ENCODE measurements around the gene PDGFRA.

Gene PDGFRA

DNA sequence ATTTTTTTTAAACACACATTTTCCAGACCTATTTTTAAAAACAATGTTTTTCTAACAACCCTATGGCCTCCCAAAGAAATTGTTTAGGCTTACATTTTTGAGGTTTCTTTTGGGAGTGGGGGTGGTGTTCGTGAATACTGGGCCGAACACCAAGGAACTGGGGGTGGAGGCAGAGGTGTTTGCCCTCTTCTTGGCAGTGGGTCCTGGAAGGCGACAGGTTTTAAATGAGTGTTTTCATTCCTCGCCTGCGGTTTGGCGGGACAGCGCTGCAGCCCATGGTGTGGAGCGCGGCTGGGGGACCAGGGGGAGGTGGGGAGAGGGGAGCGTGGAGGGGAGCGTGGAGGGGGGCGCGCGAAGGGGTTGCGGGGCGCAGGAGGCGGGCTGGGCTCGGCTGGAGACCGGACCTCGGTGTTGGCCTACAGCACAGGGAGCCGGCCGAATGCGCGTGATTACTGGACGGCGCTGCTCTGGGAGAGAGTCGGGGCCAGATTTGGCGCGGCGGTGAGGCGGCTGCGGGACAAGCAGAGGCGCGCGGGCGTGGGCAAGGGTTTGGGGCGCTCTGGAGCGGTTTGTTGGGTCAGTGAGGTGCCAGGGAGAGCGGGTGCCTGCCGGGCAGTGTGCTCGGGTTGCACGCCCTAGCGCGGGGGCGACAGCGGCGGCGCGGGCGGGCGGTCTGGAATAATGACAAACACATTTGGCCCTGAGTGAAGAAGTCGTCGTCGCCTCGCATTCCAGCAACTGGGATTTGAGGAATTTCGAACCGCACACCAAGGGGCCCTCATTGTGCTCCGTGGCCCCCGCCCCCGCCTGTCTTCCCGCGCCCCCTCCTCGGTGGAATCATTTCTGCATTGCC is 764 bp downstream of the PDGFRA start:
- no peak for ATAC-seq (ENCODE audit: low read depth)
- H3K36me3 ChIP-seq (ENCODE audit: low read depth), result no peaks in the 10 kb centered on the region
- H3K4me3 ChIP-seq (ENCODE audit: severe bottlenecking), result no peak overlapping the region
- H3K27me3 ChIP-seq (ENCODE audit: insufficient read depth, poor library complexity, severe bottlenecking), result peaks cover 69% of the 10 kb centered on the region
- no peak overlapping the region for H3K27ac ChIP-seq (ENCODE audit: poor library complexity, severe bottlenecking)
- no peaks in the 10 kb centered on the region for H3K9me3 ChIP-seq (ENCODE audit: severe bottlenecking)
- DNase-seq (ENCODE audit: low spot score), result peak; percentile 61
- TF ChIP-seq, protein P1, sequence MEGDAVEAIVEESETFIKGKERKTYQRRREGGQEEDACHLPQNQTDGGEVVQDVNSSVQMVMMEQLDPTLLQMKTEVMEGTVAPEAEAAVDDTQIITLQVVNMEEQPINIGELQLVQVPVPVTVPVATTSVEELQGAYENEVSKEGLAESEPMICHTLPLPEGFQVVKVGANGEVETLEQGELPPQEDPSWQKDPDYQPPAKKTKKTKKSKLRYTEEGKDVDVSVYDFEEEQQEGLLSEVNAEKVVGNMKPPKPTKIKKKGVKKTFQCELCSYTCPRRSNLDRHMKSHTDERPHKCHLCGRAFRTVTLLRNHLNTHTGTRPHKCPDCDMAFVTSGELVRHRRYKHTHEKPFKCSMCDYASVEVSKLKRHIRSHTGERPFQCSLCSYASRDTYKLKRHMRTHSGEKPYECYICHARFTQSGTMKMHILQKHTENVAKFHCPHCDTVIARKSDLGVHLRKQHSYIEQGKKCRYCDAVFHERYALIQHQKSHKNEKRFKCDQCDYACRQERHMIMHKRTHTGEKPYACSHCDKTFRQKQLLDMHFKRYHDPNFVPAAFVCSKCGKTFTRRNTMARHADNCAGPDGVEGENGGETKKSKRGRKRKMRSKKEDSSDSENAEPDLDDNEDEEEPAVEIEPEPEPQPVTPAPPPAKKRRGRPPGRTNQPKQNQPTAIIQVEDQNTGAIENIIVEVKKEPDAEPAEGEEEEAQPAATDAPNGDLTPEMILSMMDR (IDR thresholded peaks at IDR 0.05; ENCODE audit: poor library complexity, severe bottlenecking), result no peak
- peaks cover 3% of the 10 kb centered on the region for H3K4me1 ChIP-seq (ENCODE audit: insufficient read depth, poor library complexity, severe bottlenecking)

- ATAC-seq (ENCODE audit: low read depth) (no peak), DNase-seq (ENCODE audit: low spot score) (peak; percentile 56)
- Histone ChIP-seq H3K27me3 (ENCODE audit: insufficient read depth, poor library complexity, severe bottlenecking) (peaks cover 69% of the 10 kb centered on the region), H3K4me3 (ENCODE audit: severe bottlenecking) (no peak overlapping the region), H3K27ac (ENCODE audit: poor library complexity, severe bottlenecking) (no peak overlapping the region), H3K4me1 (ENCODE audit: insufficient read depth, poor library complexity, severe bottlenecking) (peaks cover 3% of the 10 kb centered on the region), H3K9me3 (ENCODE audit: severe bottlenecking) (no peaks in the 10 kb centered on the region), H3K36me3 (ENCODE audit: low read depth) (no peaks in the 10 kb centered on the region)
- TF ChIP-seq, protein P1 (IDR thresholded peaks at IDR 0.05; ENCODE audit: poor library complexity, severe bottlenecking), result no peak
These were observed 1.7 kb downstream of the PDGFRA start for GRCh38 chr4:54230484-54231418.

DNA sequence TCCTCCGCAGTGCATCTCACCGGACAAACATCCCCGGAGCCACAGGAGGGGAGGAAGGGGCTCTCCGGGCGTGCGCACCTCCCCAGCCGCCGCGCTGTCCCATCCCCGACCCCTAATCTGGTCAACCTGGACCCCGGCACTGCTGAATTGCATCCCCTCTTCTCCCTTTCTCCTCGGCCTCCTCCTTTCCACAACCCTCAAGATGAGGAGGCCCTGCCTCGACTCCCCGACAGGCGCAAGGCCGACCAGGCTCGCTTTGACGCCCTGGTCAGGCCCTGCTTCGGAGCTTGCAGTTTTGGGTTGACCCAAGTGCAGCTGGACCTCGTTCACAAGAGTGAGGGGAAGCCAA is 2.3 kb downstream of the PDGFRA start:
- Histone ChIP-seq H3K4me1 (ENCODE audit: insufficient read depth, poor library complexity, severe bottlenecking) (peaks cover 2% of the 10 kb centered on the region), H3K4me3 (ENCODE audit: severe bottlenecking) (no peak overlapping the region), H3K27me3 (ENCODE audit: insufficient read depth, poor library complexity, severe bottlenecking) (peaks cover 67% of the 10 kb centered on the region), H3K36me3 (ENCODE audit: low read depth) (no peaks in the 10 kb centered on the region), H3K27ac (ENCODE audit: poor library complexity, severe bottlenecking) (no peak overlapping the region), H3K9me3 (ENCODE audit: severe bottlenecking) (no peaks in the 10 kb centered on the region)
- ATAC-seq (ENCODE audit: low read depth) (no peak), DNase-seq (ENCODE audit: low spot score) (peak; percentile 45)
- TF ChIP-seq, protein P1 (IDR thresholded peaks at IDR 0.05; ENCODE audit: poor library complexity, severe bottlenecking), result no peak

DNA sequence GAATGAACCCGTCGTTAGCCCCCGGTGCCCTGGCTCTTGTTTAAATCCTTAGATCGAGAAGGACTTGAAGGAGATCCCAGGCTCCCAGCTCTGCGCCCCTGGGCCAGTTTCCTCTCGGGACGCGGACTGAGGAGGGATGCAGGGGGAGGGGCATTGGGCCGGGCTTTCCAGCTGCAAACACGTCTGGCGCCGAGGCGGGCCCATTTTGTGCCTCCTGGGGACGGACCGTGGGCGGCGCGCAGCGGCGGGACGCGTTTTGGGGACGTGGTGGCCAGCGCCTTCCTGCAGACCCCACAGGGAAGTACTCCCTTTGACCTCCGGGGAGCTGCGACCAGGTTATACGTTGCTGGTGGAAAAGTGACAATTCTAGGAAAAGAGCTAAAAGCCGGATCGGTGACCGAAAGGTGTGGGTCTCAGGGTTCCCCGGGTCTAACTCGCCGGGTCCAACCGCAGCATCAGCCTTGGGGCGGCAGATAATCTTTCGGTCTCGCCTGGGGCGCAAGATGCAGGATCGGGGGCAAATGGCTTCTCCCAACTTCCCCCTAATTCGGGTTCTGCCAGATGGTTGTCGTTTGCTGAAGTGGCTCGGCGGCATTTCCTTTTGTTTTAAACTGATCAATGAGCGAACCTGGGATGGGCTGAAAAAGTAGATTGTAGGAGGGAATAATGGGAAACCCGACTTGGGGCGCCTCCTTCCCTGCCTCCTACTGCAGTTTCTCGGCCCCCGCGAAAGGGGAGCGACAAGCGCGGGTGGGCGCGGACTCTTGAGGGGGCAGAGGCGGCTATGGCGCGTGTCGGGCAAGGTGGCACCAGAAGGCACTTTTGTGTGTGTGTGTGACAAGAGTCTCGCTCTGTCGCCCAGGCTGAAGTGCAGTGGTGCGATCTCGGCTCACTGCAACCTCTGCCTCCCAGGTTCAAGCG is 2.9 kb downstream of the PDGFRA start:
- no peaks in the 10 kb centered on the region for H3K4me1 ChIP-seq (ENCODE audit: insufficient read depth, poor library complexity, severe bottlenecking)
- H3K4me3 ChIP-seq (ENCODE audit: severe bottlenecking), result no peak overlapping the region
- H3K27me3 ChIP-seq (ENCODE audit: insufficient read depth, poor library complexity, severe bottlenecking), result peaks cover 61% of the 10 kb centered on the region
- no peaks in the 10 kb centered on the region for H3K9me3 ChIP-seq (ENCODE audit: severe bottlenecking)
- TF ChIP-seq, protein P1 (IDR thresholded peaks at IDR 0.05; ENCODE audit: poor library complexity, severe bottlenecking), result no peak
- no peak overlapping the region for H3K27ac ChIP-seq (ENCODE audit: poor library complexity, severe bottlenecking)
- H3K36me3 ChIP-seq (ENCODE audit: low read depth), result no peaks in the 10 kb centered on the region
- ATAC-seq (ENCODE audit: low read depth) (no peak), DNase-seq (ENCODE audit: low spot score) (peak; percentile 59)

All from RWPE2 (cell line).